ENCODE results near the gene KCTD19. TPM values are rescaled to one million over a fixed set of nuclear protein-coding genes. Genes with fewer than 3 reads are reported as not detected.

The KCTD19 gene
- total RNA-seq, 1 donor from 2014 or later = not detected

- DNase-seq (ENCODE audit: low spot score) = no peak
Measured at GRCh38 chr16:67283826-67284555, 42.5 kb downstream of the KCTD19 start.

DNA sequence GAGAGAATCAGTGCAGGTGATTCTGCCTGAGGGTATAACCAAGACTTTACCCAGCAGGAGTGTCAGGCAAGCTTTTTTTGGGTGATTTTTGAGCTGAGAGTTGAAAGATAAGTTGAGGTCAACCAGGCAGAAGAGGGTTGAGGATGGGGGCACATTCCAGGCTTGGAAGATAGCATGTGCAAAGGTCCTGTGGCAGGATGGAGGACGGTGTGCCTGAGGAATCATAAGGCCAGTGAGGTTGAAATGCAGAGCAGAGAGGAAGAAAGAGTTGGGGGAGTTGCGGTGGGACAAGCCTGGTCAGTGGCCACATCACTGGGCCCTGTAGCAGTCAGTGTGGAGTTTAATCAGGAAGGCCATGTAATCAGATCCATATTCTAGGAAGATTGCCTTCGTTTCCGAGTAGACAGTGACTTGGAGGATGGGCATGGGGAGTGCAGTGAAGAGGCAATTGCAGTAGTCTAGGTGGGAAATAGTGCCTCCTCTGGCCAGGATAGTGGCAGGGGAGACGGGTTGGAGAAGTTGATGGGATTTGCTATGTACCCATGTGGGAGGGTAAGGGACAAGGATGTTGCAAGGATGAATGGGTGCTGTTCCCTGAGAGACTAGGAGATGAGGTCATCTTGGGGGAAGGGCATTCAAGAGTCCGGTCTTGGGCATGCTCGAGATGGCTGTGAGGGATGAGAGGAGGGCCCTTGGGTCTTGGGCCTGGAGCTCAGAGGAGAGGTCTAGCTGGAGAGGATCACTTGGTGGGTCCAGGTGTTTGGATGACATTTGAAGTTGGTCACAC, 43.3 kb downstream of the KCTD19 start:
- no peak for DNase-seq (ENCODE audit: low spot score)

- DNase-seq (ENCODE audit: low spot score) = no peak
Measured at GRCh38 chr16:67282447-67282805, 44.1 kb downstream of the KCTD19 start.

DNA sequence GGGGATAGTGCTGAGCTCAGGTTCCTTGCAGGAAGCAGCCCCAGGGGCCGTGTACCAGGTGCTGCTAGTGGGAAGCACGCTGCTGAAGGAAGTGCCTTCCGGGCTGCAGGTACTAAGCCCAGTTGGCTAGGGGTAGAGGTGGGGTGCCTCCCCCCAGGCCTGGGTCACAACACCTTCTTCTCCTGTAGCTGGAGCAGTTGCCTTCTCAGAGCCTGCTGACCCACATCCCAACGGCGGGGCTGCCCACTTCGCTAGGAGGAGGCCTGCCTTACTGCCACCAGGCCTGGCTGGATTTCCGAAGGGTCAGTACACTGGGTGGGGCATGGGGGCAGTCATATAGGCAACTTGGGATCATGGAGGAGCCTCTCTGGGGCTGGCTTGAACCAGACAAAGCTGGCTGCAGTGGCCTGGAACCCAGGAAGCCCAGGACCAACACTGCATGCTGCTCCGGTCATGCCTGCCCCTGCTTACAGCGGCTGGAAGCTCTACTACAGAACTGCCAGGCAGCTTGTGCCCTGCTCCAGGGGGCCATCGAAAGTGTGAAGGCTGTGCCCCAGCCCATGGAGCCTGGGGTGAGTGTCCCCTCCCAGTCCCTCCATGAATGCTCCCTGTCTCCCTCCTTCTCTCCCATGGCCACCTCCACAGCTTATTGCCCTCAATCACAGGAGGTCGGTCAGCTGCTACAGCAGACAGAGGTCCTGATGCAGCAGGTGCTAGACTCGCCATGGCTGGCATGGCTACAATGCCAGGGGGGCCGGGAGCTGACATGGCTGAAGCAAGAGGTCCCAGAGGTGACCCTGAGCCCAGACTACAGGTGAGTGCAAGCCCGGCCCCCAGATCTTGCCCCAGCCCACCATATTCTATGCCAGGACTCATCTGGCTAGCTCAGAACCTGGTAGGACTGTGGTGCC, 44.8 kb downstream of the KCTD19 start:
- DNase-seq (ENCODE audit: low spot score) = no peak

- DNase-seq (ENCODE audit: low spot score) = no peak
Measured at GRCh38 chr16:67280090-67281015, 46.2 kb downstream of the KCTD19 start.

GRCh38 chr16:67279296-67280089, 47.0 kb downstream of the KCTD19 start, which contains the start of gene PLEKHG4:
TSS of gene PLEKHG4 (plus strand) at chr16:67279532. CDS start at chr16:67280045, 513 bp downstream.
- DNase-seq (ENCODE audit: low spot score) = peak; percentile 93

DNA sequence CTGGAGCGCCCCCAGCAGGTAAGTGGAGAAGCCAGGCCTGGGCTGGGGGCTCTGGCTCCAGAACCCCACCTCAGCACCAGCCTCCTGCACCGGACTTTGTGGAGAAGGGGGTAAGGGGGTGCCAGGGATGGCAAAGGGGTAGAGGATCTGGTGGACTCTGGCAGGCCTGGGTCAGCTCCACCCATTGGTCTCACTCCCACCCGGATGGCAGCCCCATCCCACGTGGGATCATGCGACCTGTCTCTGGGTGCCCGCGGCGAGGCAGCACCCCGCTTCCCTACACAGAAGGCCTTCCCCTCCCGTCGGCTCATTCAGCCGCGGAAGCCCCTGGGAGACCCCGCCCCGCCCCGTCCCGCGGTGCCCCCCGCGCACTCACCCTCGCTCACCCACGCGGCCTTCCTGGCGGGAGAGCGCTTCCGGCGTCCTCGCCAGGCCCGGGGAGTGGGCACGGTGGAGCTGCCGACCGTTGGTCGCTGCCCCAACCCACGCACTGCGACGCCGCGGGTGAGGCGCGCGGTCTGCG, 47.7 kb downstream of the KCTD19 start:
- DNase-seq (ENCODE audit: low spot score) = no peak

GRCh38 chr16:67277999-67278772, 48.4 kb downstream of the KCTD19 start:
- DNase-seq (ENCODE audit: low spot score) = no peak

- no peak for DNase-seq (ENCODE audit: low spot score)
Measured at GRCh38 chr16:67277294-67277998, 49.1 kb downstream of the KCTD19 start.

- no peak for DNase-seq (ENCODE audit: low spot score)
Measured at GRCh38 chr16:67275321-67275720, 51.2 kb downstream of the KCTD19 start.

DNA sequence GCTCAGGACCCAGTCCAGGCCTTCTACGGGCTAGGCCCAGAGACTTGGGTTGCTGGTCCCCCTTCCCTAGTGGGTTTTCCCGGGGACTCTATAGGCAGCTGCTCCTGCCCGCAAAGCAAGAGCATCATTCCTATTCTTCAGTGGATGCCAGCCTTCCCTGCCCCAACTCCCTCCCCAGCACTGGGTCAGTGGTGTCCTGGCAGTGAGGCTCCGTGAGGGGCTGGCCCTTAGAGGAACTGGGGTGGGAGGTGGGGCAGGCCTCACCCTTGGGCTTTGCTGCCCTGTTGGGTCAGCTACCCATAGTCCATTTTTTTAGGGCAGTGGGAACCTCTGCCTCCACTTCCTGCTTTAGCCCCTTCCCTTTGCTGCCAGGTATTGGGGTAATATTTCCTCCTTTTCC, 55.1 kb downstream of the KCTD19 start:
- no peak for DNase-seq (ENCODE audit: low spot score)

GRCh38 chr16:67270931-67271338, 55.6 kb downstream of the KCTD19 start:
- no peak for DNase-seq (ENCODE audit: low spot score)

GRCh38 chr16:67269766-67270165, 56.8 kb downstream of the KCTD19 start:
- no peak for DNase-seq (ENCODE audit: low spot score)

- no peak for DNase-seq (ENCODE audit: low spot score)
Measured at GRCh38 chr16:67268136-67268579, 58.4 kb downstream of the KCTD19 start.

DNA sequence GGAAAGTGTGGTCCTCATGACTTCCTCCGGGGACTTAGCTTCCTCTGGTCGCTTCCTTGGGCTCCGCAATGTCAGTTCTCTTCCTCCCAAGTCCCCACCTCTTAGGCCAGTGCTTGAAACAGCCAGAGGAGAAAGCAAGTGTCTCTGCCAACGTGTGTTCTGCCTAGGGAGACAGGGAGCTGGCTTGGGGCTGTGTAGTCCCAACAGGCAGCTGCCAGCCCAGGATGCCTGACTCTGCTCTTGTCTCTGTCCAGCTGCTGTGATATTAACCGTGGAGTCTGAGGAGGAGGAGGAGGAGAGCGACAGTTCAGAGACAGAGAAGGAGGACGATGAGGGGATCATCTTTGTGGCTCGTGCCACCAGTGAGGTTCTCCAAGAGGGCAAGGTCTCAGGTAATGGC, 60.7 kb downstream of the KCTD19 start:
- DNase-seq (ENCODE audit: low spot score) = no peak

- no peak for DNase-seq (ENCODE audit: low spot score)
Measured at GRCh38 chr16:67264866-67265265, 61.7 kb downstream of the KCTD19 start.

DNA sequence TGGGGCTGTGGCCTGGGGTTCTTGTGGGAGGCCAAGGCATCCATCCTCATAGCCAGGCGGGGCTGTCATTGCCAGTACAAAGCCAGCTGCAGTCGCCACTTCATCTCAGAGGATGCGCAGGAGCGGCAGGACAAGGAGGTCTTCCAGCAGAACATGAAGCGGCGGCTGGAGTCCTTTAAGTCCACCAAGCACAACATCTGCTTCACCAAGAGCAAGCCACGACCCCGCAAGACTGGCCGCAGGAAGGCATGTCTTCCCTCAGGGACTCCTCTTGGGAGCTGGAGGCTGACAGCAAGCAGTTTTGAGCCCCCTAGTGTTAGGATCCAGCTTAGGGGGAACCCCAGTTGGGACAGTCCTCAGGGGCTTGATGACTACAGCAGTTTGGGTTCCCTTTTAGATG, 62.3 kb downstream of the KCTD19 start:
- DNase-seq (ENCODE audit: low spot score) = no peak

DNA sequence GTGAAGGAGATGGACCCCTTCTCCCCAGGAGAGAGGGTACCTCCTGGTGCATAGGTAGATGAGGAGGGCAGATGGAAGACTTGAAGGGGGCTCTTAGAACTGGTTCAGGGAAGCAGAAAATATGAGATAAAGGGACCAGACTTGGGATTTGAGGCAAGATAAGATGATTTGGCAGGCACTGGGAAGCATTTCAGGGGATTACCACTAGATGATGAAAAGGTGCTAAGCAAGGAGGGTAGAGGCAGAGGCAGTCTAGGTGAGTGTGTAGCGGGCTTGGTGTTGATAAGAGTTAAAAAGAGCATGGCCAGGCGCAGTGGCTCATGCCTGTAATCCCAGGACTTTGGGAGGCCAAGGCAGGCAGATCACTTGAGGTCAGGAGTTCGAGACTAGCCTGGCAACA, 63.3 kb downstream of the KCTD19 start:
- no peak for DNase-seq (ENCODE audit: low spot score)
